Lower leg skin (tissue), 4 donors: ENCODE results near the gene PEX14. TPM values are rescaled to one million over a fixed set of nuclear protein-coding genes. Genes with fewer than 3 reads are reported as not detected.

Experiments
- DNase-seq, 2 donors: peaks; one replicate each; pipeline ENCODE4 v3.0.0-alpha.2; 2019; ENCODE audit warnings: low spot score in 2 of 2
- H3K4me3 ChIP-seq: fragments of 200-600 bp; sonication (generic); 2 replicates; pipeline ENCODE4 v1.5.1; 2017; ENCODE audit warnings: mild to moderate bottlenecking, low read depth; ENCODE audit not compliant: poor library complexity, severe bottlenecking
- CTCF ChIP-seq, 3 donors: fragments of 450-650 bp; IDR thresholded peaks; one replicate each; pipeline ENCODE4 v1.5.1; 2016; ENCODE audit warnings: antibody characterized with exemption in 3 of 3, mild to moderate bottlenecking in 3 of 3, moderate library complexity in 2 of 3
- POLR2A ChIP-seq, 2 donors: fragments of 450-650 bp; IDR thresholded peaks; one replicate each; pipeline ENCODE4 v1.6.1; 2016 to 2017; ENCODE audit warnings: antibody characterized with exemption in 2 of 2, mild to moderate bottlenecking in 1 of 2, moderate library complexity in 1 of 2
- WGBS, 2 donors: methylation state at CpG; one replicate each; pipeline ENCODE4 v1.1.5; 2018; 5-methylcytosine and 5-hydroxymethylcytosine counted together
- intact Hi-C: fragments of 100-400 bp; cut with DNase I; formaldehyde crosslinking; loops from one replicate; pipeline ENCODE4 v1.15.0; 2023; ENCODE audit warnings: low total_unique reads
- total RNA-seq, 4 donors: library from RNA; depleted of rRNA; stranded (reverse); fragments of >200 nt; gene quantifications; one replicate each; pipeline ENCODE4 v1.1.0, GENCODE V29; 2016

The PEX14 gene
- total RNA-seq, 4 donors from 2014 or later: 14.1 to 22.8 (median 18.9) TPM

GRCh38 chr1:10519016-10519417 lies 44.3 kb downstream of the PEX14 start:
- DNase-seq: no peak
- 61 to 62% methylated on average over 7 of the region's 7 CpGs for WGBS, 2 donors
- TF ChIP-seq POLR2A (IDR thresholded peaks at IDR 0.05): no peak
- H3K4me3 ChIP-seq: no peak overlapping the region
- intact Hi-C loops: no loop called here

- H3K4me3 ChIP-seq: no peak overlapping the region
- no peak for TF ChIP-seq POLR2A (IDR thresholded peaks at IDR 0.05)
- no peak for TF ChIP-seq CTCF (IDR thresholded peaks at IDR 0.05)
- intact Hi-C loops: no loop called here
- 87 to 94% methylated on average over 6 of the region's 6 CpGs for WGBS, 2 donors
- no peak for DNase-seq
These were observed 45.7 kb downstream of the PEX14 start for GRCh38 chr1:10520497-10520896.

GRCh38 chr1:10520952-10521351 lies 46.2 kb downstream of the PEX14 start:
- WGBS, 2 donors: 84 to 85% methylated on average over 1 of the region's 1 CpG
- DNase-seq: no peak
- H3K4me3 ChIP-seq: no peak overlapping the region
- no peak for TF ChIP-seq CTCF (IDR thresholded peaks at IDR 0.05)
- no peak for TF ChIP-seq POLR2A (IDR thresholded peaks at IDR 0.05)
- intact Hi-C loops: no loop called here

- H3K4me3 ChIP-seq: no peak overlapping the region
- no peak for DNase-seq
- WGBS, 2 donors: 94% methylated on average over 8 of the region's 8 CpGs
- TF ChIP-seq CTCF (IDR thresholded peaks at IDR 0.05): no peak
- TF ChIP-seq POLR2A (IDR thresholded peaks at IDR 0.05): no peak
- intact Hi-C loops: no loop called here
These were observed 46.9 kb downstream of the PEX14 start for GRCh38 chr1:10521537-10522157.

GRCh38 chr1:10522322-10522860 lies 47.6 kb downstream of the PEX14 start:
- WGBS, 2 donors: 39 to 40% methylated on average over 3 of the region's 3 CpGs

GRCh38 chr1:10525208-10525607 lies 50.5 kb downstream of the PEX14 start:
- TF ChIP-seq CTCF (IDR thresholded peaks at IDR 0.05) (no peak), POLR2A (IDR thresholded peaks at IDR 0.05) (no peak)
- no peak overlapping the region for H3K4me3 ChIP-seq
- intact Hi-C loops: no loop called here
- WGBS, 2 donors: 95% methylated on average over 5 of the region's 5 CpGs
- no peak for DNase-seq

More at GRCh38 chr1:10522322-10522860, 47.6 kb downstream of the PEX14 start:
- intact Hi-C loops: no loop called here
- DNase-seq: no peak
- no peak overlapping the region for H3K4me3 ChIP-seq
- TF ChIP-seq POLR2A (IDR thresholded peaks at IDR 0.05) (no peak), CTCF (IDR thresholded peaks at IDR 0.05) (no peak)
